ENCODE measurements around the gene PMEPA1. TPM values are rescaled to one million over a fixed set of nuclear protein-coding genes. Genes with fewer than 3 reads are reported as not detected.

Gene PMEPA1
- polyA plus RNA-seq, 1 donor = 31.7 TPM

- DNase-seq = no peak
Observed at GRCh38 chr20:57621421-57622200, 88.2 kb downstream of the PMEPA1 start.

DNA sequence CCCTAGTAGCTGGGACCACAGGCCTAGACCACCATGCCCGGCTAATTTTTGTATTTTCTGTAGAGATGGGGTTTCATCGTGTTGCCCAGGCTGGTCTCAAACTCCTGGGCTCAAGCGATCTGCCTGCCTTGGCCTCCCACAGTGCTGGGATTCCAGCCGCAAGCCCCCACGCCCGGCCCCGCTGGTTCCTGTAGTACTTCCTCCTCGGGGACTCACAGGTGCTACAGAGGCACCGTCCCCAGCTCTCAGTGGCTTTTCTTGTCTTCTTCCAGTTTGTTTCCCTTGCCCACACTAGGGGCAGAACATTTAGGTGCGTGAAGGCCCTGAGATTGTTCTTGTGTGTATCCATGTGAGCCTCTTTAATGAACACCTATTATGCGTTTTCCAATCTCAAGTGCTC lies 88.8 kb downstream of the PMEPA1 start:
- no peak for DNase-seq

DNA sequence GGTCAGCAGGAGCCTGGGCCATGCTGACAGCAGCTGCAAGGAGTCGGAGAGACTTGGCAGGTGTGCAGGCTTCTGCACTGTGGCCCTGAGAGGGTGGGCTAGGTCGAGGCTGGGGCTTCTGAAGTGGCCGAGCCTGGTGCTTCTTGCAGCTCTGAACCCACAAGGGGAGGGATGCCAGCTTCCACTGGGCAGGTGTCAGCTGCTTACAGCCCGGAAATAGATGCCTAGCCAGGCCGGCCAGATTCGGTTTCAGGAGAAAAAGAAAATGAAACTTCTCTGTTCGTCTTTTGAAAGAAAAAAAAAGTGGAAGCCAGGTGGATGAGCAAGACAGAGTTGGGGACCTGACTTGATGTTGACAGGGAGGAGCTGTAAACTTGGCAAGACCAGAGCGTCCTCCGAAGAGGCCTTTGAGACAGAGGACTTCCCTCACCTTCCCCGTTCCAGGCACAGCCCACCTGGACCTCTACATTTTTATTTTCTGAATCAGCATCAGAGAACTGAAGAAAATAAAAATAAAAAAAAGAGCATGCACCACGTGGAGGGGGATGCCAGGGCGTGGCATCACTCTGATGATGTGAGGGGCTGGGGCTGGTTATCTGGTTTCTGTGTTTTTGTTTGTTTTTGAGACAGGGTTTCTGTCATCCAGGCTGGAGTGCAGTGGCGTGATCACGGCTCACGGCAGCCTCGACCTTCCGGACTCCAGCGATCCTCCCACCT lies 89.4 kb downstream of the PMEPA1 start, which contains the start of gene ZBP1:
TSS of gene ZBP1 (minus strand) at position 153 of the 717 bp plus-strand sequence. CDS start at position 22, 131 bp downstream.
- DNase-seq = no peak

DNA sequence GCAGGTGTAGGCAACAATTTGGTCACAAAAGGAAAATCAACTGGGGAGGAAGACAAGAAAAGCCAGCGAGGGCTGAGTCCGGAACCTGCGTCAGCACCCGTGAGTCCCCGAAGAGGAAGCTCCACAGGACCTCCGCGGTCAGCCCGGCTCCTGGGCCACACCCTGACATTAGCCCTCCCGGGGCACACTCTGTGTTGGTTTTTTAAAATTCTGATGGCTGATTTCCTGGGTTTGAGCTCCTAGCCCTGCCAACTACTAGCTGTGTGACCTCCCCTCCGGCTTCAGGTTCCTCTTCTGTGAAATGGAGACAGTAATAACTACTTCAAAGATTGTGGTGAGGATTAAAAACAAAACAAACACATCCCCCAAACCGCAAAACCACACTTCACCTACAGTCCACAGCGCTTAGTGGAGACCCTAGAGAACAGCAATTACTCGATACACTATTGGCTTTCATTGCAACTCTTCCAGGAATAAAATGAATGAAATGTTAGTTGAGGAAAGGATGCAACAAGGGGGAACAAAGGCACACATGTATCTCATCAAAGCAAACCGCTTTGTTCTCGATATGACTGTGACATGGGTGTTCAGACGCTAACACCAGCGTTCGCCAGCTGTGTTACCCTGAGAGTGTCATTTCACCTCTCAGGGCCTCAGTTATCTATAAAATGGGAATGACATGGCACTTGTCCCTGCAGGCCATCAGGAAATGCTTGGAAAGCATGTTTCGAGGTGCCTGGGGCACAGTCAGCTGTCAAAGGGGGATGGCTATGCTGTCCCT lies 90.6 kb downstream of the PMEPA1 start:
- no peak for DNase-seq

- no peak for DNase-seq
Observed at GRCh38 chr20:57618764-57619050, 91.1 kb downstream of the PMEPA1 start.

DNA sequence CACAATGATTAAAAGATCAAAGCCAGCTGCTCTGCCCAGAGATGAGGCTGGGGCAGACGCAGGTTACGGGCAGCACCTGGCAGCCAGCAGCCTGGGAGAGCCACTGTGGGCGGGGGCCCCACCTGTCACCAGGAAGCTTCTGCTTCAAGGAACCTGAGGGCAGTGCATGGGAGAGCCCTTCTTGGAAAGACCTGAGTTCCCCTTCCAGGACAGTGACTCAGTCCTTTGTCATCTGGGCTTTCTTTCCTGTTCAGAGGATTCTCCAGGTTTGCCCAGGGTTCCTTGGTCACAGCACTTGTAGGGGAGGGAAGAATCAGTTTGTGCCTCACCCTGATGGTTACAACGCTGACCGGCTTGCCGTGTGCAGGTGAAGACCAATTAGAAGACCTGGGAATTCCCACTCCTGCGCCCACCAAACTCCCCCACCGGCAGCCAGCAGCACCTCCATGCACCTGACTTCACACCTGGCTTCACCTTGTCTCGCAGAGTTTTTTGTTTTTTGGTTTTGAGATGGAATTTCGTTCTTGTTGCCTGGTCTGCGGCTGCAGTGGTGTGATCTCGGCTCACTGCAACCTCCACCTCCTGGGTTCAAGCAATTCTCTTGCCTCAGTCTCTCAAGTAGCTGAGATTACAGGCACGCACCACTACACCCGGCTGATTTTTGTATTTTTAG lies 91.6 kb downstream of the PMEPA1 start:
- no peak for DNase-seq

DNA sequence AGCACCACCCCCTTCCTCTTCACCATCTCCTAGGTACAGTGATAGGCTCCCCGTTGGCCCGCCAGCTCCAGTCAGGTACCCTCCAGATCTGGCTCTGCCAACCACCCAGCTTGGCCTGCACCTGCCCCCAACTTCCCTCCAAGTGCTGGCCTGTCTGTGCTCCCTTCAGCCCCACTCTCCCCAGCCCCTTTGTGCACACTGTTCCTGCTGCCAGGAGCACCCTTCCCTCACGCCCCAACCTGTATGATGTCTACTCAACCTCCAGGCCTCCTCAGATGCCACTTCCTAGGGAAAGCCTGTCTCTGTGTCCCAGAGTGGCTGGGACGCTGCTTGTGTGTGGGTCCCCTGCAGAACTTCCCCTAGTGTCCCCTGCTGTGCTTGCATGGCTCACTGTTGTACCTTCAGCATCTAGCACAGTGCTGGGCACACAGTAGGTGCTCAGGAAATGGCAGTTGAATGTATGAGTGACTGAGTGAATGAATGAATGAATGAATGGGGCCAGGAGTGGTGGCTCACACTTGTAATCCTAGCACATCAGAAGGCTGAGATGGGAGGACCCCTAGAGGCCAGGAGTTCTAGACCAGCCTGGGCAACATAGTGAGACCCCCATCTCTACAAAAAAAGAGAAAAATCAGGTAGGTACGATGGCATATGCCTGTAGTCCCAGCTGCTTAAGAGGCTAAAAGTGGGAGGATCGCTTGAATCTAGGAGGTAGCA lies 92.6 kb downstream of the PMEPA1 start:
- no peak for DNase-seq

GRCh38 chr20:57616143-57616951 lies 93.5 kb downstream of the PMEPA1 start:
- DNase-seq = no peak

DNA sequence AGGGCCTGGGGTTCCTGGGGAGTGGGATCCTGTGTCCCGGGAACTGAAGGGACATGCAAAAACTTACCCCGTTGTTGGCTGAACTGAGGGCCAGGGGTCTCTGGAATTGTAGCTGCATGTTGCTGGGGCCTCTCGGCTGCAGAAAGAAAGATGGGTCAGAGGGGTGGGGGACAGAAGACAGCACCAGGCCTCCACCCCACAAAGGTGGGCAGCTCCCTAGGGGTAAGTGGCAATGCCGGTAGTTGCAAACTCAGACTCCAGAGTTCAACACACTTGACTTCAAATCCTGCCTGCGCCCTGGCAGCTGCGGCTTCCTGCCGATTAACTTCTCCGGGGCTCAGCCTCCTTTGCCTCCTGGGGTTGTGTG lies 94.4 kb downstream of the PMEPA1 start:
- no peak for DNase-seq

DNA sequence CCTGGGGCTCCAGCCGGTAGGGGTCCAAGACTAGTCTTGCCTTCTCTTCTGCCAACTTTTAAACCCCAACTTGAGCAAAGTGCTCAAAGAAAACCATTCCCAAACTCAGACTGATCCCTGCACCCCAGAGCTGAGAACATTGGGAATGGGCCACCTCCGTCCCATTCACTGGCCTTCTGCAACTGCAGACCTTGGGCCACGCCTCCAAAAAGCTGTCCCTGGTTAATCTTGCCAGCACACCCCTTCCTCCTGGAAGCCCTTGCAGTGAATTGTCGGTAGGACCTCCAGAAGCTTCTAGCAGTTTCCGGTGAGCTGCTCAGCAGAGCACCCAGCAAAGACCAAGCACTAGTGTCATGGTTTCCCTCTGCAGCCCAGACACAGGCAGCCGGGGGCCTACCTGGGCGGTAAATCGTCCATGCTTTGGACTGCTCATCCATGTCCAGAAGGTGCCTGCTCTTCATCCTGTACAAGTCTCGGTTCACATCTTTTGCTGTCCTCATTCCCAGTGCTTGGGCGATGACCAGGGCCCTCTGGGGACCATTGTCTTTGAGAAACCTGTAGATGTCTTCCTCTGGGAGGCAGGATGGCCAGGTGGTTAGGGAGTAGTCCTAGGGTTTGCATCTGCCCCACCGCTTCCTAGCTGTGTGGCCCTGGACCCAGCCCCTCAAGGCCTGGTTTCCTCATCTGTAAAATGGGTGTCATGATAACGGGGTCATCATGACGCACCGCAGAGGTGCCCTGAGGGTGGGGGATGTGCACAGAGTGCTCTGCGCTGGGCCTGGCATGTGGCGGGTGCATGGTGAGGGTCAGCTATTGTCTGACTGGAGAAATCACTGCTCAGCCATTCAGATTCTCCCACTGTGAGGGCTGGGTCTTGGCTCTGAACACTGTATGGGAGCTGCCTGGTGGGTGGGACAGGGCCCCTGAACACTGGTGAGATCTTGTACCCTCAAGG lies 95.0 kb downstream of the PMEPA1 start:
- DNase-seq = no peak

DNA sequence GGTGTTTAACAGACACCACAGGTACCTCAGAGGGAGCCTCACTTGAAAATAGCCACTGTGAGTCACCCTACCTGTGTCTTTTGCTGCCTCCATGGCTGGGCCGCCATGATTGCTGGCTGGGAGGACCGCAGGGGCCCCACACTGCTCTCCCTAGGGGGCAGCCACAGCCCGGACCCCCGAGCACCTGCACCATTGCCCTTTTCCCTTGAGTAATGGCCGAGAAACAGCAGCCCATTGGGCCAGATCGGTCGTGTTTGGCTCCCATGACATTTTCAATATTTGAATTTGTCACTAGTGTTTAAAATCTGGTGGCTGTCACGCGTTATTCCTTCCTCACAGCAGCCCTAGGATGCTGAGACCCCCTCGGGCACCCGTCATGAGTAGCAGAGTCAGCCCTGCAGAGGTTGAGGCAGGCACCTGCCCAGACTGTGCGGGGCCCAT lies 96.3 kb downstream of the PMEPA1 start:
- DNase-seq = no peak

DNA sequence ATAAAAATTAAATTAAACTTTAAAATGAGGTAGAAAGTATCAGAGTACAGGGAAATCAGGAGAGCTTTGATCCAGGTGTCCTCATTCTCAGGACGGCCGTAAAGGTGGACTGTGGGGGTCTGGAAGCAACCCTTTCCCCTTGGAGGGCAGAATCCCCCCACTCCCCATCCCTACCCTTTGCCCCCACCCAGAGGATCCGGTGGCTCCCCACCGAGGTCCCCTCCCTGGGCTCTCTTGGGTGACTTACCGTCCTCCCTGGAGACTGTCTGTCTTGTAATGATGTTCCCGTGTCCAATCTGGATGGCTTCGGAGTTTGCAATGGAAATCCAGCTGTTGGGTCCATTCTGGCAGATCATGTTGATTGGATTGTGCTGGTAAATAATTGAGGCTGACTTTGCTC lies 96.9 kb downstream of the PMEPA1 start:
- DNase-seq = no peak

DNA sequence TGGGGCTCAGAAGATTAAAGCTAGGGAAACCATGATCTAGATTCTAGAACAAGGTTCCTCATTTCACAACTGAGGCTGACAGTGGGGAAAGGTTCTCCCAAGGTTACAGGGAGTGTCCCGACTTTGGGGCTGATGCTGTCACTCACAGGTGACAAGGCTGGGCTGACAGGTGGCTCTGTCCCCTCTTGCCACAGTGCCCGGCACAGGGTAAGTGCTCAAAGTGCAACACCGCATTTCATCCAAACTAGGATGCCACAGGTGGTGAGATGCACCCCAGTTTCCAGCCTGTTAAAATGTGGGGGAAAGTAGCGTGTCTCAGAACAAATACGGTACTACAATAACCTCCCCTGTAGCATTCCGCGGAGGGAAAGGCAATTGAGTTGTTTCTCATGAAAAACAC lies 97.4 kb downstream of the PMEPA1 start:
- DNase-seq = no peak

- DNase-seq = no peak
Observed at GRCh38 chr20:57611586-57612311, 98.1 kb downstream of the PMEPA1 start.

DNA sequence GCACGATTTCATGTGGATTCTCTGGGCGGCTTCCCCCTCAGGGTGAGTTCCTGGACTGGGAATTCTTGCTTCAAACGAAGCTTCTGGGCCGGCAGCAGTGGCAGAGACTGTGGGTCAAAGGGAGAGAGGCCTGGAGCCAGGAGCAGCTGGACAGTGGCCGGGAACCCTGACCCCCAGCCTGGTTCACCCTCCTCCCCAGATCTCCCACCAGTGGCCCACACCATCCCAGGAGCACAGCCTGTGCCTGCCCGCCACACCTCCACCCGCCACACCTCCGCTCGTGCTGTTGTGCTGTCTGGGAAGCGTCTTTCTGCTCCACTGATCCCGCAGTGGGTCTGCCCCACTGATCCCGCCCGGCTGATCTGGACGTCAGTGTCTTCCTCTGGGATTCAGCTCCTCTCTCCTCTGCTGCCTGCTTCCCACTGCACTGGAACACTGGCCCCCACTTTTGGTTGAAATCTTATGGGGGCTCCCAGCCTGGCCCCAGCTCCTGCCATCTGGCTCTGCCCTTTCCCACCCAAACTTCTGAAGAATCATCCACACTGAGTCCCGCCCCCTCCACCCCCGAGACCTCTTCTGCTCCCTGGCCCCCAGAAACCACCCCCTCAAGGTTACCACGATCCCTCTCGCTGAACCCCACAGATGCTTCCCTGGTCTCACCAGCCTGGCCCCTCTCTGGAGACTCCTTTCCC lies 99.4 kb downstream of the PMEPA1 start:
- DNase-seq = no peak

DNA sequence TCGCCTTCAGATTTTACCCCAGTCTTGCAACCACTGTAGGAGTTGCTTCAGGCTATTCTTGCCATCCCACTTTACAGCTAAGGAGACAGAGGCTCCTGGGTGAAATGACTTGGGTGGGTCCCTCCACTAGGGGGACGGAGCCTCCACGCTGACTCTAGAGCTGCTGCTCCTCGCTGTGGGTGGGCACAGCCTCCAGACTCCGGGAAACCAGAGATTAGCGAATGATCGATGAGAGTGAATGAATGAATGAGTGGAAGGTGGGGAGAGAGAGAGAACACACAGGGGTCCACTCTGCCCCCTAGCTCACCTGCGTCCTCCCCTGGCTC lies 100.0 kb downstream of the PMEPA1 start:
- no peak for DNase-seq

DNA sequence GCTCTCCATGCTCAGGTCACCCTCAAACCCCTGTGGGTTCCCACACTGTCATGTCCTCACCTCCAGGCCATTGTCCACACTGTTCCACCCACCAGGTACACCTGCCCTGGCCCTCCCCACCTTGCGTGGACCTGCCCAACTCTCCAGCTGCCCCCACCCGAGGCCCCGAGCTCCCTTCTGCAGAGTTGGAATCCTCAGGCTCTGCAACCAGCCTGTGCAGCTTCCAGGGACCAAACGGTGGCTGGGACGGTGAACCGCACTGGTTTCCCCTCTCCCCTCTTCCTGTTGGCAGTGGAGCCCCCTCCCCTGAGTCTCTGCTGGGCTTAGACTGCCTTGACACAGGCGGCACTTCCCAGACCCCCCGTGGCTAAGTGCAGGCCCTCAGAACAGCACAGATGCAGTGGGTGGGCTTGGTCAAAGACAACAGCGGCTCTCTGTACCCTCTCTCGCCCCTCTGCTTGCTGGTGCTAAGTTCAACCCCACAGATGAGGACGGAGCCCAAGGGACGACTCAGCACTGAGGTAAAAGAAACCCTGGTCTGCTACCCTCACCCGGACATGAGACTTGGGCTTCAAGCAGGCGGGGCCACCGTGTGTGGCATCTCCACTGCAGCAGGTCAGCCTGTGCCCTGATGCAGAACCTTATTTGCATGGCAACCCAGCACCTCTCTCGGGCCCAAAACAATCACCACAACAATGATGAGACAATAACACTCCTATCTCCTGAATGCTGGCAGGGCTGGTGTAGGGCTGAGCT lies 100.6 kb downstream of the PMEPA1 start:
- DNase-seq = no peak

DNA sequence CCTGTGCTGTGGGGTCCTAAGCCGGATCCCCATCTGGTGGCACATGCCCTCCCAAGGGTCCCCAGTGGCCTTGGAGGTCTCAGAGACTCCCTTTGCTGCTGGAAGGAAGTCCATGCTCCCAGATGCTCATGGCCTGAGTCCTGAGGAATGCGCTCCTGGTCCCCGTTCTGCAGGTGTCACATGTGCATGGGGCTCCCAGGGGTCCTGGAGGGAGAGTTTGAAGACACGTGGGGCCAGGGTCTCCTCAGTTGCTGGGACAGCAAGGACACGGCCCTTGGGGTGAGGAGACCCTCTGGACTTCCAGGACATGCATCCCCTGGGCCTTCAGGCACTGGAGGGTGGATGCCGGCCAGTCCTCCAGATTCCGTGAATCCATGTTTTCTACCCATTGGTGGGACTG lies 101.3 kb downstream of the PMEPA1 start:
- DNase-seq = no peak

Measured in hindlimb muscle (tissue), 1 donor.